ENCODE data around the gene ZBP1.

ZBP1 gene

GRCh38 chr20:57661746-57662455, 41.7 kb upstream of the ZBP1 start:
- in situ Hi-C loops (cut with HindIII; ENCODE audit: low sequenced_read_pairs): no loop called here
- TF ChIP-seq CTCF (IDR thresholded peaks at IDR 0.05; ENCODE audit: low read depth, low read length): no peak
- no peak overlapping the region for H3K4me3 ChIP-seq (ENCODE audit: low read depth, low read length)
- no peak for DNase-seq (ENCODE audit: low read depth, low spot score)

- no peak for DNase-seq (ENCODE audit: low read depth, low spot score)
- H3K4me3 ChIP-seq (ENCODE audit: low read depth, low read length): no peak overlapping the region
- in situ Hi-C loops (cut with HindIII; ENCODE audit: low sequenced_read_pairs): no loop called here
- TF ChIP-seq CTCF (IDR thresholded peaks at IDR 0.05; ENCODE audit: low read depth, low read length): no peak
These were observed 40.9 kb upstream of the ZBP1 start for GRCh38 chr20:57660922-57661745.

GRCh38 chr20:57660181-57660921, 40.1 kb upstream of the ZBP1 start:
- DNase-seq (ENCODE audit: low read depth, low spot score): no peak
- H3K4me3 ChIP-seq (ENCODE audit: low read depth, low read length): no peak overlapping the region
- no peak for TF ChIP-seq CTCF (IDR thresholded peaks at IDR 0.05; ENCODE audit: low read depth, low read length)
- in situ Hi-C loops (cut with HindIII; ENCODE audit: low sequenced_read_pairs): no loop called here

GRCh38 chr20:57659517-57660180, 39.4 kb upstream of the ZBP1 start:
- TF ChIP-seq CTCF (IDR thresholded peaks at IDR 0.05; ENCODE audit: low read depth, low read length): no peak
- DNase-seq (ENCODE audit: low read depth, low spot score): no peak
- in situ Hi-C loops (cut with HindIII; ENCODE audit: low sequenced_read_pairs): no loop called here
- H3K4me3 ChIP-seq (ENCODE audit: low read depth, low read length): no peak overlapping the region

GRCh38 chr20:57658833-57659516, 38.7 kb upstream of the ZBP1 start:
- TF ChIP-seq CTCF (IDR thresholded peaks at IDR 0.05; ENCODE audit: low read depth, low read length): no peak
- no peak overlapping the region for H3K4me3 ChIP-seq (ENCODE audit: low read depth, low read length)
- DNase-seq (ENCODE audit: low read depth, low spot score): no peak
- in situ Hi-C loops (cut with HindIII; ENCODE audit: low sequenced_read_pairs): no loop called here

Measured in astrocyte of the spinal cord (primary cell).